Neuronal stem cell (in vitro differentiated cells): ENCODE results near the gene CARD14.
A peak's percentile ranks its signal among the peaks of the same experiment; 100 is the strongest.

Source experiments
- DNase-seq: peaks from one replicate; pipeline ENCODE4 v3.0.0-alpha.2; 2013; ENCODE audit warnings: low spot score
- H2AFZ ChIP-seq: one replicate; pipeline ENCODE4 v1.6.1; 2013; ENCODE audit warnings: mild to moderate bottlenecking, low read length, inconsistent platforms
- H2AK5ac ChIP-seq: 2 replicates; pipeline ENCODE4 v1.6.1; 2013; ENCODE audit warnings: low read depth, mild to moderate bottlenecking, inconsistent platforms, low read length, moderate library complexity, mixed read lengths
- H2BK120ac ChIP-seq: 2 replicates; pipeline ENCODE4 v1.6.1; 2013; ENCODE audit warnings: low read depth, mild to moderate bottlenecking, inconsistent platforms, low read length, moderate library complexity, mixed read lengths
- H2BK12ac ChIP-seq: one replicate; pipeline ENCODE4 v1.6.1; 2013; ENCODE audit warnings: low read length, inconsistent platforms
- H2BK15ac ChIP-seq: 2 replicates; pipeline ENCODE4 v1.6.1; 2013; ENCODE audit warnings: mild to moderate bottlenecking, low read length, inconsistent platforms, mixed read lengths
- H2BK5ac ChIP-seq: one replicate; pipeline ENCODE4 v1.6.1; 2013; ENCODE audit warnings: inconsistent platforms, mild to moderate bottlenecking, low read length, moderate library complexity
- H3K14ac ChIP-seq: one replicate; pipeline ENCODE4 v1.6.1; 2013; ENCODE audit warnings: low read length, inconsistent platforms
- H3K18ac ChIP-seq: 2 replicates; pipeline ENCODE4 v1.6.1; 2013; ENCODE audit warnings: low read length, inconsistent platforms
- H3K23ac ChIP-seq: 2 replicates; pipeline ENCODE4 v1.6.1; 2013; ENCODE audit warnings: low read depth, mild to moderate bottlenecking, mixed read lengths, low read length, inconsistent platforms; ENCODE audit not compliant: poor library complexity
- H3K27ac ChIP-seq: replicated peaks from 3 replicates; pipeline ENCODE4 v1.5.1; 2013; ENCODE audit warnings: low read length, inconsistent platforms
- H3K27me3 ChIP-seq, 3 experiments: 2 replicates each; pipeline ENCODE4 v1.6.1; 2013; ENCODE audit warnings: low read length in 3 of 3, mild to moderate bottlenecking in 2 of 3, inconsistent platforms in 1 of 3, low read depth in 1 of 3, mixed read lengths in 1 of 3, moderate library complexity in 1 of 3; ENCODE audit not compliant: control insufficient read depth in 3 of 3, insufficient read depth in 3 of 3
- H3K36me3 ChIP-seq, 2 donors: replicated peaks in 1 of 2; 2 replicates each; pipeline ENCODE4 v1.6.1; 2013; ENCODE audit warnings: low read length in 2 of 2; ENCODE audit not compliant: control insufficient read depth in 2 of 2, insufficient read depth in 2 of 2
- H3K4ac ChIP-seq: 2 replicates; pipeline ENCODE4 v1.6.1; 2013; ENCODE audit warnings: inconsistent platforms, mild to moderate bottlenecking, low read length, moderate library complexity
- H3K4me1 ChIP-seq, 2 donors: 1 replicate in 1 of 2; 2 replicates in 1 of 2; pipeline ENCODE4 v1.6.1; 2013; ENCODE audit warnings: low read length in 2 of 2, low read depth in 1 of 2; ENCODE audit not compliant: control insufficient read depth in 2 of 2, insufficient read depth in 1 of 2
- H3K4me2 ChIP-seq: one replicate; pipeline ENCODE4 v1.6.1; 2013; ENCODE audit warnings: mild to moderate bottlenecking, low read length, inconsistent platforms; ENCODE audit not compliant: insufficient read depth, poor library complexity, severe bottlenecking
- H3K4me3 ChIP-seq, 2 donors: 2 replicates each; pipeline ENCODE4 v1.5.1; 2013; ENCODE audit warnings: low read length in 2 of 2, mild to moderate bottlenecking in 2 of 2, inconsistent platforms in 1 of 2, moderate library complexity in 1 of 2
- H3K79me1 ChIP-seq: one replicate; pipeline ENCODE4 v1.6.1; 2013; ENCODE audit warnings: low read depth, mild to moderate bottlenecking, inconsistent platforms, low read length, moderate library complexity
- H3K9ac ChIP-seq: one replicate; pipeline ENCODE4 v1.6.1; 2013; ENCODE audit warnings: mild to moderate bottlenecking, low read depth, low read length, inconsistent platforms; ENCODE audit not compliant: poor library complexity
- H3K9me3 ChIP-seq, 2 donors: replicated peaks in 1 of 2; 2 replicates each; pipeline versions ENCODE3 to v1.6.1; 2013; ENCODE audit warnings: low read length in 2 of 2, mild to moderate bottlenecking in 2 of 2, inconsistent platforms in 1 of 2, low read depth in 1 of 2, mixed read lengths in 1 of 2, moderate library complexity in 1 of 2; ENCODE audit not compliant: control insufficient read depth in 2 of 2, insufficient read depth in 1 of 2
- H4K8ac ChIP-seq: one replicate; pipeline ENCODE4 v1.6.1; 2013; ENCODE audit warnings: low read depth, mild to moderate bottlenecking, inconsistent platforms, low read length, moderate library complexity
- H4K91ac ChIP-seq: one replicate; pipeline ENCODE4 v1.6.1; 2013; ENCODE audit warnings: low read length, low read depth, mild to moderate bottlenecking, inconsistent platforms; ENCODE audit not compliant: poor library complexity
- WGBS, 2 donors: extraction: QIAGEN DNeasy Blood & Tissue Kit; methylation state at CpG; one replicate each; pipeline ENCODE4 v1.1.7; 2013; ENCODE audit warnings: missing lambda C conversion rate in 2 of 2, mixed read lengths in 1 of 2; ENCODE audit not compliant: insufficient read length in 2 of 2, insufficient replicate concordance in 1 of 2; ENCODE audit errors: extremely low coverage in 2 of 2; 5-methylcytosine and 5-hydroxymethylcytosine counted together

The CARD14 gene

DNA sequence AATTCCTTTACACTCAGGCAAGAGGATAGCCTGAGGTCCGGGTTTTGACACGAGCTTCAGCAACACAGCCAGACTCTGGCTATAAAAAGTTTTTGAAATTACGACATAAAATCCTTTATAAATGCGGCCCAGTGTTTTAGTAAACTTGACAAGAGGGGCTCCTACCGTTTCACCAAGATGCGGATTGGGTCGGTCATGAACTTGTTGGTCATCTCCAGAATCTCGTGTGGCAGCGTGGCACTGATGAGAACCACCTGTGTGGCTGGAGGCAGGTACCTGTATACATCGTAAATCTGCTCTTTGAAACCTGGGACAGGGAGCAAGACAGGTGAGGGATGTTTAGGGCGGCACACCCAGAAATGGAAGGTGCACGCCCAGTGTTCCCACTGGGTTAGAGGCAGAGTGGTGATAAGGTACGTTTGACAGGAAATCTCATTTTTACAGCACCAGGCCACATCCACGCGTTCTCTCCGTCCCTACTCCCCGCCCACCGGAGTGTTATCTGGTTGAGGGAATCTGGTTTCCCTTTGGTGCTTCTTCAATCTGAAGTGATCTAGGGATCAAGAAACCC lies 30.9 kb upstream of the CARD14 start:
- H3K27ac ChIP-seq: no peak overlapping the region
- H2BK5ac ChIP-seq: no peak overlapping the region
- H3K9me3 ChIP-seq: no peaks in the 10 kb centered on the region
- H2BK120ac ChIP-seq: no peak overlapping the region
- no peak overlapping the region for H3K4ac ChIP-seq
- peak overlapping the region in 1 of 2 donors; percentile 5 for H3K4me3 ChIP-seq
- H2BK12ac ChIP-seq: no peak overlapping the region
- no peak for DNase-seq
- no CpG with 5 or more reads among the region's 18 CpGs for WGBS, 2 donors
- H3K4me1 ChIP-seq: no peaks in the 10 kb centered on the region
- no peak overlapping the region for H3K9ac ChIP-seq
- no peak overlapping the region for H2AK5ac ChIP-seq
- H3K79me1 ChIP-seq: peaks cover 6% of the 10 kb centered on the region
- H2AFZ ChIP-seq: no peak overlapping the region
- no peak overlapping the region for H2BK15ac ChIP-seq
- H3K18ac ChIP-seq: no peak overlapping the region
- no peak overlapping the region for H3K23ac ChIP-seq
- H3K4me2 ChIP-seq: no peak overlapping the region
- H3K36me3 ChIP-seq: peaks cover 44 to 100% of the 10 kb centered on the region in 2 donors
- H3K27me3 ChIP-seq: no peaks in the 10 kb centered on the region
- no peak overlapping the region for H4K8ac ChIP-seq
- no peak overlapping the region for H3K14ac ChIP-seq
- no peak overlapping the region for H4K91ac ChIP-seq

DNA sequence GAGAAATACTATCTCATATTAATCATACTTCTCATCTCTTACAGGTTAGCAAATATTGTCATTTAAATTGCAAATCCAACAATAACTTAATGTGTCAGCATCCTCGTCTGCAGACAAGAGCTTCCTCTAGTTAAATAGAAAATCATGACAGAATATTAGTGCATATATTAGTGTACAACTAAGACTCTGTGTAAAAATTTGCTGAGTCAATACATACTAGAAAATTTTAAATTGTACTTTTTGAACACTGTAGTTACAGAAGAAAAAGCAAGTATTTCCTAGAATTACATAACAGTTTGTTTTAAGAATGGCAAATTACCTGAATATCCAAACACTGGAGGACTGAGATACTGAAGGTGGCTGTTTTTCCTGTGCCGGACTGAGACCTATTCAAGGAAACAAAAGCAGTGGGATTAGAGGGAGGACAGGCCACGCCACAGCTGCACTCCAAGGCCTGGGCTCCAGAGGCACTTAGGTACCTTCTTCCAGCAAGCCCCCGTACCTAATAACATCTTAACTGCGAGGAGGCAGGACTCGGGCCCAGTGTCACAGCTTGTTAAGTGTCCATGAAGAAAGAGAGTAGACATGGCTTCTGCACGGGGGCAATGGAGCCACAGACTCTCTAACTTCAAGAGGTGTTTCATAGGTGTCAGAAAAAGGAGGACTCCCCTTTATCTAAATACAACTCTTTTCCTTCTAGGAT lies 28.2 kb upstream of the CARD14 start:
- Histone ChIP-seq H3K27me3 (no peaks in the 10 kb centered on the region), H3K36me3 (peaks cover 36 to 91% of the 10 kb centered on the region in 2 donors), H3K9ac (no peak overlapping the region), H2AK5ac (no peak overlapping the region), H2BK120ac (no peak overlapping the region), H4K91ac (no peak overlapping the region), H2BK12ac (no peak overlapping the region), H2AFZ (no peak overlapping the region), H3K14ac (no peak overlapping the region), H3K4ac (no peak overlapping the region), H3K4me1 (peaks cover 7 to 14% of the 10 kb centered on the region in 2 donors), H2BK15ac (no peak overlapping the region), H3K23ac (no peak overlapping the region), H3K18ac (no peak overlapping the region), H3K4me2 (no peak overlapping the region), H4K8ac (no peak overlapping the region), H2BK5ac (no peak overlapping the region), H3K9me3 (no peaks in the 10 kb centered on the region), H3K27ac (peak overlapping the region; percentile 9), H3K4me3 (no peak overlapping the region), H3K79me1 (peaks cover 9% of the 10 kb centered on the region)
- DNase-seq: no peak
- no CpG with 5 or more reads among the region's 7 CpGs for WGBS, 2 donors

DNA sequence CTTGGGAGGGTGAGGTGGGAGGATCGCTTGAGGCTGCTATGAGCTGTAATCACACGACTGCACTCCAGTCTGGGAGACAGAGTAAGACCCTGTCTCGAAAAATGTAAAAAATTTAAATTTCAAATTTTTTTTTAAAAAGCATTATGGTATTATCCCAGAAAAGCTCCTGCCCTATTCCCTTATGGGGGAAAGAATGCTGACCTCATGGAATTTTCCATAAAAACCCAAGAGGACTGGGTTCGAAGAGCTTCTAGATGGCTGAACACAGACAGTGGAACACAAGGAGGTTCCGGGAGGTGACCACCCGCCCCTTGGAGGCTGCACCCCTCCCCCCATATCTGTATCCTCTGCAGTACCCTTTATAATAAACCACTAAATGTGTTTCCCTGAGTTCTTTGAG lies 26.9 kb upstream of the CARD14 start:
- no peaks in the 10 kb centered on the region for H3K27me3 ChIP-seq
- no CpG with 5 or more reads among the region's 6 CpGs for WGBS, 2 donors
- H3K27ac ChIP-seq: peak overlapping the region; percentile 8
- H2BK120ac ChIP-seq: no peak overlapping the region
- no peak overlapping the region for H3K4me2 ChIP-seq
- H3K4ac ChIP-seq: no peak overlapping the region
- no peak overlapping the region for H2BK15ac ChIP-seq
- H3K4me3 ChIP-seq: no peak overlapping the region
- no peaks in the 10 kb centered on the region for H3K9me3 ChIP-seq
- H4K91ac ChIP-seq: no peak overlapping the region
- peaks cover 25 to 77% of the 10 kb centered on the region in 2 donors for H3K36me3 ChIP-seq
- no peak overlapping the region for H3K23ac ChIP-seq
- no peak overlapping the region for H2AFZ ChIP-seq
- H3K79me1 ChIP-seq: peaks cover 9% of the 10 kb centered on the region
- no peak overlapping the region for H3K14ac ChIP-seq
- no peak for DNase-seq
- peaks cover 7 to 15% of the 10 kb centered on the region in 2 donors for H3K4me1 ChIP-seq
- H2AK5ac ChIP-seq: no peak overlapping the region
- no peak overlapping the region for H4K8ac ChIP-seq
- H3K18ac ChIP-seq: no peak overlapping the region
- no peak overlapping the region for H3K9ac ChIP-seq
- H2BK5ac ChIP-seq: no peak overlapping the region
- H2BK12ac ChIP-seq: no peak overlapping the region
